ENCODE data around the gene PNKP.
A peak's percentile ranks its signal among the peaks of the same experiment; 100 is the strongest.

PNKP gene

GRCh38 chr19:49851456-49852259 lies 15.7 kb downstream of the PNKP start:
- H3K9me3 ChIP-seq (ENCODE audit: control insufficient read depth, insufficient read depth, low read depth, low read length) = no peaks in the 10 kb centered on the region
- ChIA-PET CTCF (interaction anchor here (0.5 to 1.4 kb wide), 2 partner anchors 14 to 16 kb away, joined by 3 to 4 read pairs; no protein-coding TSS in a partner anchor), POLR2A (interaction anchor here (0.5 to 8.8 kb wide), 11 partner anchors 7 to 78 kb away, joined by 3 to 128 read pairs (median 6); partner anchors contain the start of genes AKT1S1, ATF5, FUZ and MED25)
- peaks cover 0 to 27% of the 10 kb centered on the region in 2 experiments; a peak in 2 of 3 replicates for H3K36me3 ChIP-seq (ENCODE audit: control insufficient read depth in 2 of 2, insufficient read depth in 1 of 2, low read length in 2 of 2)
- H3K27ac ChIP-seq (ENCODE audit: extremely low read depth, low read depth, low read length) = peak overlapping the region; percentile 99
- peak overlapping the region; percentile 76 for H3K4me3 ChIP-seq (ENCODE audit: low read depth, low read length)
- H3K4me1 ChIP-seq (ENCODE audit: control insufficient read depth, insufficient read depth, low read length) = peaks cover 17% of the 10 kb centered on the region; the same call in 1 of the 2 replicates
- TF ChIP-seq EGR2 (tag by site-specific recombination; IDR thresholded peaks at IDR 0.05; ENCODE audit: low read depth) = peak; percentile 77
- TF ChIP-seq GLI2 (tag by site-specific recombination; IDR thresholded peaks at IDR 0.05; ENCODE audit: borderline replicate concordance, low read depth) = no peak
- 0 out of 2 replicates have a peak, but pooled peaks have one; percentile 5 for TF ChIP-seq SP3 (tag by site-specific recombination; IDR thresholded peaks at IDR 0.05)
- TF ChIP-seq PBX3 (CRISPR knock-in tag; IDR thresholded peaks at IDR 0.05) = 0 out of 2 replicates have a peak, but pooled peaks have one; percentile 61
- TF ChIP-seq ZXDB (tag by site-specific recombination; IDR thresholded peaks at IDR 0.05) = 0 out of 2 replicates have a peak, but pooled peaks have one; percentile 37
- no peak for TF ChIP-seq BCL11B (tag by site-specific recombination; IDR thresholded peaks at IDR 0.05; ENCODE audit: low read depth)
- no peak for TF ChIP-seq ZNF23 (tag by site-specific recombination; IDR thresholded peaks at IDR 0.05; ENCODE audit: borderline replicate concordance)
- TF ChIP-seq ZNF391 (tag by site-specific recombination; IDR thresholded peaks at IDR 0.05; ENCODE audit: borderline replicate concordance, low read depth) = peak; percentile 25; the same call in 1 of the 2 replicates
- peak; percentile 21; the same call in 1 of the 2 replicates for TF ChIP-seq ZBTB10 (tag by site-specific recombination; IDR thresholded peaks at IDR 0.05)
- TF ChIP-seq ZBTB6 (tag by site-specific recombination; IDR thresholded peaks at IDR 0.05) = no peak
- TF ChIP-seq ZNF776 (tag by site-specific recombination; IDR thresholded peaks at IDR 0.05; ENCODE audit: borderline replicate concordance) = no peak
- TF ChIP-seq ZNF423 (tag by site-specific recombination; IDR thresholded peaks at IDR 0.05) = 0 out of 2 replicates have a peak, but pooled peaks have one; percentile 39
- TF ChIP-seq ZNF426 (tag by site-specific recombination; IDR thresholded peaks at IDR 0.05) = no peak
- peak; percentile 44; the same call in 1 of the 2 replicates for TF ChIP-seq PATZ1 (tag by site-specific recombination; IDR thresholded peaks at IDR 0.05)
- peak; percentile 67 for TF ChIP-seq ZBTB8A (tag by site-specific recombination; IDR thresholded peaks at IDR 0.05)
- TF ChIP-seq ZBTB26 (tag by site-specific recombination; optimal IDR thresholded peaks at IDR 0.05) = peak; percentile 85
- TF ChIP-seq ZNF449 (tag by site-specific recombination; IDR thresholded peaks at IDR 0.05) = 0 out of 2 replicates have a peak, but pooled peaks have one; percentile 39
- 0 out of 2 replicates have a peak, but pooled peaks have one; percentile 8 for TF ChIP-seq KLF9 (tag by site-specific recombination; IDR thresholded peaks at IDR 0.05; ENCODE audit: low read depth)
- no peak for TF ChIP-seq ZNF2 (tag by site-specific recombination; IDR thresholded peaks at IDR 0.05)
- no peak for TF ChIP-seq ZNF692 (tag by site-specific recombination; IDR thresholded peaks at IDR 0.05)

Measured in HEK293 (cell line).